ENCODE measurements around the gene BCL2. TPM values are rescaled to one million over a fixed set of nuclear protein-coding genes. Genes with fewer than 3 reads are reported as not detected.

BCL2 gene
- total RNA-seq, 1 donor: 78.2 TPM

GRCh38 chr18:63095768-63096167 is 223.8 kb downstream of the BCL2 start:
- no peaks in the 10 kb centered on the region for H3K9me3 ChIP-seq (ENCODE audit: low read depth, low read length)
- H3K27me3 ChIP-seq (ENCODE audit: insufficient read depth, low read length): no peaks in the 10 kb centered on the region
- H3K4me1 ChIP-seq (ENCODE audit: insufficient read depth, low read length): peaks cover 29% of the 10 kb centered on the region
- no peak overlapping the region for H3K4me3 ChIP-seq (ENCODE audit: low read length)

GRCh38 chr18:63091671-63092364 is 227.8 kb downstream of the BCL2 start:
- H3K27me3 ChIP-seq (ENCODE audit: insufficient read depth, low read length): no peaks in the 10 kb centered on the region
- H3K4me1 ChIP-seq (ENCODE audit: insufficient read depth, low read length): no peaks in the 10 kb centered on the region
- H3K4me3 ChIP-seq (ENCODE audit: low read length): no peak overlapping the region
- no peaks in the 10 kb centered on the region for H3K9me3 ChIP-seq (ENCODE audit: low read depth, low read length)

GRCh38 chr18:63090334-63090733 is 229.2 kb downstream of the BCL2 start:
- Histone ChIP-seq H3K4me1 (ENCODE audit: insufficient read depth, low read length) (no peaks in the 10 kb centered on the region), H3K4me3 (ENCODE audit: low read length) (no peak overlapping the region), H3K27me3 (ENCODE audit: insufficient read depth, low read length) (no peaks in the 10 kb centered on the region), H3K9me3 (ENCODE audit: low read depth, low read length) (no peaks in the 10 kb centered on the region)

GRCh38 chr18:63089041-63089440 is 230.5 kb downstream of the BCL2 start:
- no peaks in the 10 kb centered on the region for H3K9me3 ChIP-seq (ENCODE audit: low read depth, low read length)
- H3K4me3 ChIP-seq (ENCODE audit: low read length): no peak overlapping the region
- H3K4me1 ChIP-seq (ENCODE audit: insufficient read depth, low read length): no peaks in the 10 kb centered on the region
- H3K27me3 ChIP-seq (ENCODE audit: insufficient read depth, low read length): no peaks in the 10 kb centered on the region

- H3K4me1 ChIP-seq (ENCODE audit: insufficient read depth, low read length): no peaks in the 10 kb centered on the region
- H3K9me3 ChIP-seq (ENCODE audit: low read depth, low read length): no peaks in the 10 kb centered on the region
- H3K27me3 ChIP-seq (ENCODE audit: insufficient read depth, low read length): no peaks in the 10 kb centered on the region
- no peak overlapping the region for H3K4me3 ChIP-seq (ENCODE audit: low read length)
These were observed 231.3 kb downstream of the BCL2 start for GRCh38 chr18:63088262-63088661.

GRCh38 chr18:63087421-63088230 is 231.9 kb downstream of the BCL2 start:
- H3K9me3 ChIP-seq (ENCODE audit: low read depth, low read length): no peaks in the 10 kb centered on the region
- no peaks in the 10 kb centered on the region for H3K27me3 ChIP-seq (ENCODE audit: insufficient read depth, low read length)
- no peaks in the 10 kb centered on the region for H3K4me1 ChIP-seq (ENCODE audit: insufficient read depth, low read length)
- no peak overlapping the region for H3K4me3 ChIP-seq (ENCODE audit: low read length)

GRCh38 chr18:63085611-63086010 is 234.0 kb downstream of the BCL2 start:
- H3K9me3 ChIP-seq (ENCODE audit: low read depth, low read length): no peaks in the 10 kb centered on the region
- H3K27me3 ChIP-seq (ENCODE audit: insufficient read depth, low read length): no peaks in the 10 kb centered on the region
- H3K4me3 ChIP-seq (ENCODE audit: low read length): no peak overlapping the region
- H3K4me1 ChIP-seq (ENCODE audit: insufficient read depth, low read length): no peaks in the 10 kb centered on the region

- H3K4me1 ChIP-seq (ENCODE audit: insufficient read depth, low read length): peaks cover under 1% of the 10 kb centered on the region
These were observed 235.3 kb downstream of the BCL2 start for GRCh38 chr18:63084219-63084618.

GRCh38 chr18:63083555-63083954 is 236.0 kb downstream of the BCL2 start:
- Histone ChIP-seq H3K4me3 (ENCODE audit: low read length) (no peak overlapping the region), H3K27me3 (ENCODE audit: insufficient read depth, low read length) (no peaks in the 10 kb centered on the region), H3K9me3 (ENCODE audit: low read depth, low read length) (peaks cover 5% of the 10 kb centered on the region), H3K4me1 (ENCODE audit: insufficient read depth, low read length) (peaks cover 5% of the 10 kb centered on the region)

More at GRCh38 chr18:63084219-63084618, 235.3 kb downstream of the BCL2 start:
- Histone ChIP-seq H3K9me3 (ENCODE audit: low read depth, low read length) (peaks cover 5% of the 10 kb centered on the region), H3K27me3 (ENCODE audit: insufficient read depth, low read length) (no peaks in the 10 kb centered on the region), H3K4me3 (ENCODE audit: low read length) (no peak overlapping the region)

GRCh38 chr18:63083020-63083531 is 236.5 kb downstream of the BCL2 start:
- Histone ChIP-seq H3K4me3 (ENCODE audit: low read length) (no peak overlapping the region), H3K9me3 (ENCODE audit: low read depth, low read length) (peaks cover 5% of the 10 kb centered on the region), H3K4me1 (ENCODE audit: insufficient read depth, low read length) (peaks cover 9% of the 10 kb centered on the region), H3K27me3 (ENCODE audit: insufficient read depth, low read length) (no peaks in the 10 kb centered on the region)

GRCh38 chr18:63082366-63083019 is 237.1 kb downstream of the BCL2 start:
- no peaks in the 10 kb centered on the region for H3K27me3 ChIP-seq (ENCODE audit: insufficient read depth, low read length)
- peaks cover 12% of the 10 kb centered on the region for H3K4me1 ChIP-seq (ENCODE audit: insufficient read depth, low read length)
- peaks cover 5% of the 10 kb centered on the region for H3K9me3 ChIP-seq (ENCODE audit: low read depth, low read length)
- no peak overlapping the region for H3K4me3 ChIP-seq (ENCODE audit: low read length)

- peaks cover 12% of the 10 kb centered on the region for H3K4me1 ChIP-seq (ENCODE audit: insufficient read depth, low read length)
- H3K27me3 ChIP-seq (ENCODE audit: insufficient read depth, low read length): no peaks in the 10 kb centered on the region
- no peak overlapping the region for H3K4me3 ChIP-seq (ENCODE audit: low read length)
- peaks cover 5% of the 10 kb centered on the region for H3K9me3 ChIP-seq (ENCODE audit: low read depth, low read length)
These were observed 240.5 kb downstream of the BCL2 start for GRCh38 chr18:63079114-63079513.

GRCh38 chr18:63078471-63078870 is 241.1 kb downstream of the BCL2 start:
- H3K27me3 ChIP-seq (ENCODE audit: insufficient read depth, low read length): no peaks in the 10 kb centered on the region
- peaks cover 12% of the 10 kb centered on the region for H3K4me1 ChIP-seq (ENCODE audit: insufficient read depth, low read length)
- H3K4me3 ChIP-seq (ENCODE audit: low read length): no peak overlapping the region
- peaks cover 5% of the 10 kb centered on the region for H3K9me3 ChIP-seq (ENCODE audit: low read depth, low read length)

- no peaks in the 10 kb centered on the region for H3K27me3 ChIP-seq (ENCODE audit: insufficient read depth, low read length)
- H3K9me3 ChIP-seq (ENCODE audit: low read depth, low read length): peaks cover 4% of the 10 kb centered on the region
- peak overlapping the region; percentile 44 for H3K4me3 ChIP-seq (ENCODE audit: low read length)
- H3K4me1 ChIP-seq (ENCODE audit: insufficient read depth, low read length): peaks cover 12% of the 10 kb centered on the region
These were observed 244.6 kb downstream of the BCL2 start for GRCh38 chr18:63074981-63075404.

GRCh38 chr18:63073481-63073880 is 246.1 kb downstream of the BCL2 start:
- Histone ChIP-seq H3K4me1 (ENCODE audit: insufficient read depth, low read length) (peaks cover 7% of the 10 kb centered on the region), H3K4me3 (ENCODE audit: low read length) (no peak overlapping the region), H3K9me3 (ENCODE audit: low read depth, low read length) (no peaks in the 10 kb centered on the region), H3K27me3 (ENCODE audit: insufficient read depth, low read length) (no peaks in the 10 kb centered on the region)
